Left lung (tissue), 10 donors: ENCODE measurements around the gene CXCR4. TPM values are rescaled to one million over a fixed set of nuclear protein-coding genes. Genes with fewer than 3 reads are reported as not detected.

ENCODE experiments used
- ATAC-seq: fragments of 200-7000 bp; cut with Tn5 transposase; one replicate; pipeline ENCODE4 v1.9.1; 2020; ENCODE audit warnings: moderate library complexity
- DNase-seq, 4 donors: peaks; one replicate each; pipeline ENCODE4 v3.0.0-alpha.2; 2013 to 2020
- H3K27ac ChIP-seq, 2 donors: fragments of 200-600 bp; sonication (generic) in 1 of 2; one replicate each; pipeline versions ENCODE4 v1.5.0 to v1.8.0; 2020 to 2021
- H3K27me3 ChIP-seq, 2 donors: fragments of 200-600 bp; sonication (generic) in 1 of 2; one replicate each; pipeline versions ENCODE4 v1.5.0 to v1.8.0; 2020 to 2021
- H3K36me3 ChIP-seq, 2 donors: fragments of 200-600 bp; sonication (generic) in 1 of 2; one replicate each; pipeline versions ENCODE4 v1.5.0 to v1.8.0; 2020 to 2021
- H3K4me1 ChIP-seq, 2 donors: fragments of 200-600 bp; one replicate each; pipeline ENCODE4 v1.8.0; 2021
- H3K4me3 ChIP-seq, 2 donors: fragments of 200-600 bp; sonication (generic) in 1 of 2; one replicate each; pipeline versions ENCODE4 v1.5.0 to v1.8.0; 2020 to 2021; ENCODE audit warnings: mild to moderate bottlenecking in 1 of 2
- H3K9me3 ChIP-seq, 2 donors: fragments of 200-600 bp; sonication (generic) in 1 of 2; one replicate each; pipeline versions ENCODE4 v1.5.0 to v1.8.0; 2020 to 2021
- CTCF ChIP-seq, 2 donors: fragments of 200-600 bp; sonication (generic) in 1 of 2; IDR thresholded peaks; one replicate each; pipeline versions ENCODE4 v1.5.0 to v1.8.0; 2021; ENCODE audit warnings: antibody characterized with exemption in 2 of 2
- intact Hi-C, 2 donors: fragments of 100-400 bp; cut with DNase I; formaldehyde crosslinking; loops; one replicate each; pipeline versions ENCODE4 v1.11.2 to v1.14.2; 2022
- polyA plus RNA-seq, 6 donors: library from polyadenylated mRNA; unstranded; fragments of 120-200 nt; gene quantifications; one replicate each; pipeline ENCODE4 v1.2.1, GENCODE V29; 2013; ENCODE audit not compliant: insufficient read length in 6 of 6
- total RNA-seq, 2 donors: library from RNA; stranded (reverse); fragmentation: NEBNext Ultra II Directional; extraction: Animal tissue kit (Norgen Biotek cat#: 25700); gene quantifications; one replicate each; pipeline ENCODE4 v1.2.1, GENCODE V29; 2021
- donor health status: DM: no; HTN: yes; CAD: no.
- donor health status: DM: no; HTN: no; CAD: no.

The CXCR4 gene
- total and polyA plus RNA-seq, 8 donors, result 21.3 to 67.3 (median 45.9) TPM

- intact Hi-C loops, result no loop called here
- Histone ChIP-seq H3K27ac (no peak overlapping the region), H3K9me3 (no peaks in the 10 kb centered on the region), H3K27me3 (no peaks in the 10 kb centered on the region), H3K36me3 (no peaks in the 10 kb centered on the region), H3K4me3 (no peak overlapping the region), H3K4me1 (peaks cover 0 to 6% of the 10 kb centered on the region in 2 donors)
- DNase-seq (no peak), ATAC-seq (peak; percentile 41)
- TF ChIP-seq CTCF (IDR thresholded peaks at IDR 0.05), result no peak
Observed at GRCh38 chr2:136065907-136066306, 52.0 kb downstream of the CXCR4 start.

DNA sequence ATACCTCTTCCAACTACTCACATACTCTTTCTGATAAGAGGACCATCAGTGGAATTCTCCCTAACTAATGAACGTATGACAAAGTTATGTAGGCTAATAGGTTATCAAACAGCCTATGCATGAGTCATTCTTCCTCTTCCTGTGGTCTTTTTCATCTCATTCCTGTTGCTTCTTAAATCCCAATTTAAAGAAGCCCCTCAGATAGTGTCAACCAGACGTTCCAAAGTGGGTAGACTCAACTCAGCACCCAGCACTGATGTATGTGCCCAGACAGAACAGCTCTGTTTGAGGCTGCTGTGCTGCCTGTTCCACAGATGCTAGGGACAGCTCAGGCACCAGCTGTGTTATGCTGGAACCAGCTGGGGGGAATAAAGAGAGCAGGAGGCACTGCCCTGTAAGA lies 52.6 kb downstream of the CXCR4 start:
- Histone ChIP-seq H3K27me3 (no peaks in the 10 kb centered on the region), H3K36me3 (no peaks in the 10 kb centered on the region), H3K4me3 (no peak overlapping the region), H3K4me1 (peaks cover 0 to 6% of the 10 kb centered on the region in 2 donors), H3K27ac (no peak overlapping the region), H3K9me3 (no peaks in the 10 kb centered on the region)
- DNase-seq (no peak), ATAC-seq (no peak)
- intact Hi-C loops, result no loop called here
- no peak for TF ChIP-seq CTCF (IDR thresholded peaks at IDR 0.05)

Other genes with a start within 250 kb of the CXCR4 start
- gene MCM6, start 241.7 kb downstream of the CXCR4 start, total RNA-seq, result 10 to 100 TPM; 21.1 to 32.9 TPM
- 10 to 100 TPM; 45.9 to 60.8 (median 53.4) TPM for gene MCM6, start 241.7 kb downstream of the CXCR4 start, polyA plus RNA-seq
- gene DARS1, start 132.5 kb downstream of the CXCR4 start, total RNA-seq, result 10 to 100 TPM; 46.9 to 56.0 TPM
- 100 to 1,000 TPM; 118 to 165 (median 141) TPM for gene DARS1, start 132.5 kb downstream of the CXCR4 start, polyA plus RNA-seq